ENCODE results near the gene EMCN.

- TF ChIP-seq CTCF (IDR thresholded peaks at IDR 0.05; ENCODE audit: low read depth, low read length) (no peak), EZH2phosphoT487 (IDR thresholded peaks at IDR 0.05; ENCODE audit: low read depth) (no peak)
These were observed 161.7 kb downstream of the EMCN start for GRCh38 chr4:100356172-100356571.
